ENCODE results near the gene ELL.
"Not testable (repeated sequence)": the region's sequence is repeated elsewhere in the genome, so short reads cannot be mapped to it uniquely, and the experiment has no call there.

The ELL gene

GRCh38 chr19:18418483-18419194, 103.2 kb downstream of the ELL start:
- peak in 1 of 2 experiments; percentile 50 for DNase-seq

GRCh38 chr19:18418029-18418482, 103.8 kb downstream of the ELL start:
- DNase-seq: peak; percentile 50 to 57

- DNase-seq: peak; percentile 50 to 53
Measured at GRCh38 chr19:18417250-18418028, 104.4 kb downstream of the ELL start.

GRCh38 chr19:18416778-18417249, 105.1 kb downstream of the ELL start:
- peak; percentile 66 to 76 for DNase-seq

- no peak for DNase-seq
Measured at GRCh38 chr19:18415178-18415867, 106.5 kb downstream of the ELL start.

- no peak for DNase-seq
Measured at GRCh38 chr19:18414504-18415177, 107.2 kb downstream of the ELL start.

- no peak for DNase-seq
Measured at GRCh38 chr19:18412610-18413239, 109.1 kb downstream of the ELL start.

GRCh38 chr19:18408053-18408476, 113.8 kb downstream of the ELL start:
- peak in 1 of 2 experiments; percentile 58 for DNase-seq

- no peak for DNase-seq
Measured at GRCh38 chr19:18406749-18407148, 115.1 kb downstream of the ELL start.

- DNase-seq: not testable (repeated sequence)
Measured at GRCh38 chr19:18405754-18406153, 116.1 kb downstream of the ELL start.

GRCh38 chr19:18402455-18403248, 119.2 kb downstream of the ELL start:
- not testable (repeated sequence) for DNase-seq

GRCh38 chr19:18401580-18402112, 120.2 kb downstream of the ELL start:
- no peak for DNase-seq

GRCh38 chr19:18399008-18399407, 122.9 kb downstream of the ELL start:
- DNase-seq: no peak

- DNase-seq: no peak
Measured at GRCh38 chr19:18397242-18398202, 124.3 kb downstream of the ELL start, which contains the start of gene LRRC25. LRRC25 (minus strand) TSS chr19:18397622; CDS start chr19:18396963, 659 bp downstream.

GRCh38 chr19:18396471-18397241, 125.2 kb downstream of the ELL start:
- no peak for DNase-seq

GRCh38 chr19:18393836-18394235, 128.0 kb downstream of the ELL start:
- no peak for DNase-seq

GRCh38 chr19:18392926-18393325, 128.9 kb downstream of the ELL start:
- no peak for DNase-seq
